KMS-11 (cell line): ENCODE measurements around the gene MAPRE3.

Source experiments
- H2AFZ ChIP-seq: fragments of 200-600 bp; sonication (generic); 2 replicates; pipeline ENCODE4 v1.6.1; 2016; ENCODE audit warnings: antibody characterized with exemption, mixed run types, low read depth
- H3K27ac ChIP-seq: fragments of 200-600 bp; sonication (generic); 2 replicates; pipeline ENCODE4 v1.6.1; 2016; ENCODE audit warnings: mild to moderate bottlenecking, mixed run types
- H3K27me3 ChIP-seq: fragments of 200-600 bp; sonication (generic); 2 replicates; pipeline ENCODE4 v1.6.1; 2017; ENCODE audit warnings: mild to moderate bottlenecking, low read depth, mixed run types, moderate library complexity; ENCODE audit not compliant: insufficient read depth
- H3K36me3 ChIP-seq: fragments of 200-600 bp; sonication (generic); 2 replicates; pipeline ENCODE4 v1.6.1; 2017; ENCODE audit warnings: mild to moderate bottlenecking, mixed run types; ENCODE audit not compliant: insufficient read depth
- H3K4me1 ChIP-seq: fragments of 200-600 bp; sonication (generic); 2 replicates; pipeline ENCODE4 v1.6.1; 2016; ENCODE audit warnings: mild to moderate bottlenecking, low read depth, mixed run types; ENCODE audit not compliant: poor library complexity, severe bottlenecking
- H3K4me2 ChIP-seq: fragments of 200-600 bp; sonication (generic); 2 replicates; pipeline ENCODE4 v1.7.0; 2016; ENCODE audit warnings: mild to moderate bottlenecking, mixed run types
- H3K4me3 ChIP-seq: fragments of 200-600 bp; sonication (generic); IDR thresholded peaks from 2 replicates; pipeline ENCODE4 v1.6.1; 2017; ENCODE audit warnings: low read depth, low read length, mixed read lengths; ENCODE audit not compliant: insufficient read depth
- H3K79me2 ChIP-seq: fragments of 200-600 bp; sonication (generic); 2 replicates; pipeline ENCODE4 v1.6.1; 2016; ENCODE audit warnings: low read depth, mixed run types; ENCODE audit not compliant: insufficient read depth
- H3K9ac ChIP-seq: fragments of 200-600 bp; sonication (generic); 2 replicates; pipeline ENCODE4 v1.6.1; 2016; ENCODE audit warnings: mild to moderate bottlenecking, mixed run types
- H4K20me1 ChIP-seq: fragments of 200-600 bp; sonication (generic); 2 replicates; pipeline ENCODE4 v1.6.1; 2016; ENCODE audit warnings: mild to moderate bottlenecking, mixed run types; ENCODE audit not compliant: insufficient read depth
- CTCF ChIP-seq: fragments of 200-600 bp; sonication (generic); conservative IDR thresholded peaks from 2 replicates; pipeline ENCODE4 v1.6.1; 2017; ENCODE audit warnings: low read depth, mild to moderate bottlenecking, antibody characterized with exemption, low read length, moderate library complexity, mixed read lengths

The MAPRE3 gene

GRCh38 chr2:27025861-27026851 is 55.7 kb downstream of the MAPRE3 start:
- Histone ChIP-seq H3K36me3 (no peaks in the 10 kb centered on the region), H3K27me3 (no peaks in the 10 kb centered on the region), H2AFZ (no peak overlapping the region), H3K4me2 (no peak overlapping the region), H3K9ac (no peak overlapping the region), H3K4me1 (no peaks in the 10 kb centered on the region), H3K27ac (no peak overlapping the region), H3K4me3 (no peak overlapping the region), H3K79me2 (no peaks in the 10 kb centered on the region), H4K20me1 (no peaks in the 10 kb centered on the region)
- no peak for TF ChIP-seq CTCF

- H3K4me3 ChIP-seq: no peak overlapping the region
- no peak overlapping the region for H3K27ac ChIP-seq
- H2AFZ ChIP-seq: no peak overlapping the region
- H3K9ac ChIP-seq: no peak overlapping the region
- no peak overlapping the region for H3K4me2 ChIP-seq
- no peak for TF ChIP-seq CTCF
- no peaks in the 10 kb centered on the region for H4K20me1 ChIP-seq
- no peaks in the 10 kb centered on the region for H3K4me1 ChIP-seq
- H3K79me2 ChIP-seq: no peaks in the 10 kb centered on the region
- H3K36me3 ChIP-seq: no peaks in the 10 kb centered on the region
- no peaks in the 10 kb centered on the region for H3K27me3 ChIP-seq
Observed at GRCh38 chr2:27027211-27027651, 56.8 kb downstream of the MAPRE3 start.

GRCh38 chr2:27029051-27029450 is 58.6 kb downstream of the MAPRE3 start:
- no peak overlapping the region for H3K4me2 ChIP-seq

More at GRCh38 chr2:27029051-27029450, 58.6 kb downstream of the MAPRE3 start:
- H3K27ac ChIP-seq: no peak overlapping the region
- peaks cover 11% of the 10 kb centered on the region; the same call in 1 of the 2 replicates for H3K79me2 ChIP-seq
- H2AFZ ChIP-seq: no peak overlapping the region
- peaks cover 4% of the 10 kb centered on the region for H3K4me1 ChIP-seq
- H3K27me3 ChIP-seq: no peaks in the 10 kb centered on the region
- no peak overlapping the region for H3K4me3 ChIP-seq
- no peaks in the 10 kb centered on the region for H3K36me3 ChIP-seq
- H4K20me1 ChIP-seq: no peaks in the 10 kb centered on the region
- H3K9ac ChIP-seq: no peak overlapping the region
- no peak for TF ChIP-seq CTCF
